ENCODE measurements around the gene RNF121.

RNF121 gene

GRCh38 chr11:71998061-71998460, 69.2 kb downstream of the RNF121 start:
- DNase-seq (ENCODE audit: low read depth): no peak
- no peak overlapping the region for H3K4me3 ChIP-seq (ENCODE audit: low read depth, low read length)
- TF ChIP-seq CTCF (conservative IDR thresholded peaks at IDR 0.05; ENCODE audit: low read depth, low read length): no peak

- no peak within 1 kb of the TSS for H3K4me3 ChIP-seq (ENCODE audit: low read depth, low read length)
Measured at GRCh38 chr11:71998649-71999310, 69.9 kb downstream of the RNF121 start, which contains the start of gene IL18BP. IL18BP (plus strand) TSS chr11:71998909; CDS start chr11:71999985, 1,076 bp downstream.

GRCh38 chr11:71999362-71999761, 70.5 kb downstream of the RNF121 start:
- TF ChIP-seq CTCF (conservative IDR thresholded peaks at IDR 0.05; ENCODE audit: low read depth, low read length): no peak
- no peak overlapping the region for H3K4me3 ChIP-seq (ENCODE audit: low read depth, low read length)
- DNase-seq (ENCODE audit: low read depth): peak; percentile 50

More at GRCh38 chr11:71998649-71999310, 69.9 kb downstream of the RNF121 start, which contains the start of gene IL18BP:
- TF ChIP-seq CTCF (conservative IDR thresholded peaks at IDR 0.05; ENCODE audit: low read depth, low read length): no peak
- no peak for DNase-seq (ENCODE audit: low read depth)

GRCh38 chr11:71999798-72000197, 71.0 kb downstream of the RNF121 start:
- no peak for TF ChIP-seq CTCF (conservative IDR thresholded peaks at IDR 0.05; ENCODE audit: low read depth, low read length)
- DNase-seq (ENCODE audit: low read depth): no peak
- no peak overlapping the region for H3K4me3 ChIP-seq (ENCODE audit: low read depth, low read length)

- DNase-seq (ENCODE audit: low read depth): no peak
- no peak for TF ChIP-seq CTCF (conservative IDR thresholded peaks at IDR 0.05; ENCODE audit: low read depth, low read length)
- no peak overlapping the region for H3K4me3 ChIP-seq (ENCODE audit: low read depth, low read length)
Measured at GRCh38 chr11:72000202-72000867, 71.5 kb downstream of the RNF121 start.

GRCh38 chr11:72001285-72001684, 72.4 kb downstream of the RNF121 start:
- no peak overlapping the region for H3K4me3 ChIP-seq (ENCODE audit: low read depth, low read length)

More at GRCh38 chr11:72001285-72001684, 72.4 kb downstream of the RNF121 start:
- no peak for TF ChIP-seq CTCF (conservative IDR thresholded peaks at IDR 0.05; ENCODE audit: low read depth, low read length)
- DNase-seq (ENCODE audit: low read depth): no peak
